Measurements from ENCODE around the gene CYP46A1.
"Not testable (repeated sequence)": the region's sequence is repeated elsewhere in the genome, so short reads cannot be mapped to it uniquely, and the experiment has no call there.

CYP46A1 gene

DNA sequence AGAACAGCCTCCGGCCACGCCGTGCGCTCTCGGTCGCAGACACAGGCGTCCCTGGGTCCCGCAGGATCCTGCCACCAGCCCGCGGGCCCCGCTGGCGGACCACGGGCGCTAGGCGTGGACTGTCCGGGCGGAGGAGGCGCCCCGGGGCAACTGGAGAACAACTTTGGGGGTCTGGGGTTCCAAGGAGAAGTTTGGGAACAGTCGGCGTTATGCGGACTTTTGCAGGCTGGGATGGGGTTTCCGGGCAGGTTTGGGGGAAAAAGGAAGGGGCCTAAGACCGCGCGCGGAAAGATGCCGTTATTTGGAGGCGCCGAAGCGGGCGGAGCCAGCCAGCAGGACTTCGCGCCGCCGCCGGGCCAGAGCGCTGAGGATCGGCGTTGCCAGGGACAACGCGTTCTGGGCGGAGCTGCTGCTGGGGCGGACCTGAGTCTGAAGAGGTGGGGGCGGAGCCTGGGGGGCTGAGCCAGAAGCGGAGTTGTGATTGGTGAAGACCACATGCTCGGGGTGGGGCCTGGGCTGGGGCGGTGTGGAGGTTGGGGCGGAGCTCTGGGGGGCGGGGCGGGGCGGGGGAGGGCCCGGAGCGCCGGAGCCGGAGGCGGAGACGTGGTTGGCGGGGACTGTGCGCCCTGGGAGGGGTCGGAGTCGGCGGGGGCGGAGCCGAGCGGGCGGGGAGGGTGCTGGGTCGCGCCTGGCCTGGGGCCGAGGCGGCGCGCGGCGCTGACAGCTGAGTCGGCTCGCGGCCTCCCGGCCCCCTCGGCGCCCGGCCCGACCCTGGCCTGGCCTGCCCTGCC is at the start of gene CYP46A1:
Gene CYP46A1, plus strand, starts transcription at position 680 of the 791 bp plus-strand sequence. CDS start 120 bp downstream, outside the sequence.
- peak; percentile 99 for DNase-seq

DNA sequence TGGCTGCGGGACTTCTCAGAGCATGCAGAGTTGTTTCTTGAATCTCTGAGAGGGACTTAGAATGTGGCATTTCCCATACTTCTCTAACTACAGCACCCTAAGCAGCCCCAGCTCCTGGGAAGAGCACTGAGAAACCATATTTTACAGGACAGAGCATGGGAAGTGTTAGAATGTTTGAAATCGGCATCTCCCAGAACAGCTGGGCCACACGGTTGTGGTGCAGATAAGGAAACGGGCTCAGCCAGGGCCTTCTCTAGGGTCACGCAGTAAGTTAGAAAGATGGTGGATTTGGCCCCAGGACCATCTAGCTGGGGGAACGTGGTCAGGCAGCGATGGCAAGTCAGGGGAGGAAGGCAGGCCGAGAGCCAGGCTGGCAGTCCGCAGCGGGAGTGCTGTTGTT is 49.7 kb upstream of the CYP46A1 start:
- DNase-seq = no peak

DNA sequence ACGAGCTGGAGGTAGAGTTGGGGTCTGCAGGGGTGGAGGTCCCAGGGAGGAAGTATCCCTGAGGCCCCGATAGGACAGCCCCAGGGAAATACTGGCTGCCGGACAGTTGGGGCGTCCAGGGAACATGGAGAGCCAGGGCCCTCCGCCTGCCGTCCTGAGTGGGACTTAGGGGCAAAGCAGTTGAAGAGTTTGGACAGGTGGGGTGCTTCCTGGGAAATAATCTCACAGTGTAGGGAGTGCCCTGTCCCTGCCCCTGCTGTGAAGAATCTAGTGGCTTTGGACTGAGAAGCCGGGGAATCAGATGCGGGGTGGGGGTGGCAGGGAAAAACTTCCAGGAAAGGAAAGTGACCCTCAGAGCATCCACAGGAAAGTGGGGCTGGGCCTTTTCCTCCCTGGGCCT is 49.0 kb upstream of the CYP46A1 start:
- no peak for DNase-seq

DNA sequence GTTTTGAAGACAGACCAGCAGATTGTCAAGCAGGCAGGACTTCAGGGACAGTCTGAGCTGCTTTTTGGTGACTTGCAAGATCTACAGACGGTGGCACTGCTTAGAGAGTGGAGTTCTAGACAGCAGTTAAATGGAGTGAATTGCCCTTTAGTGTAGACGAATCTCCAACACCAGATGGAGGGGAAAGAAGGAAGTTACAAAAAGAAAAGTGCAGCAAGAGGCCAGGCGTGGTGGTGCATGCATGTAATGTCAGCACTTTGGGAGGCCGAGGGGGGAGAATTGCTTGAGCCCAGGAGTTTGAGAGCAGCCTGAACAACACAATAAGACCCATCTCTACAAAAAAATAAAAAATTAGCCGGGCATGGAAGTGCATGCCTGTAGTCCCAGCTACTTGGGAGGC is 47.6 kb upstream of the CYP46A1 start:
- DNase-seq = no peak

DNA sequence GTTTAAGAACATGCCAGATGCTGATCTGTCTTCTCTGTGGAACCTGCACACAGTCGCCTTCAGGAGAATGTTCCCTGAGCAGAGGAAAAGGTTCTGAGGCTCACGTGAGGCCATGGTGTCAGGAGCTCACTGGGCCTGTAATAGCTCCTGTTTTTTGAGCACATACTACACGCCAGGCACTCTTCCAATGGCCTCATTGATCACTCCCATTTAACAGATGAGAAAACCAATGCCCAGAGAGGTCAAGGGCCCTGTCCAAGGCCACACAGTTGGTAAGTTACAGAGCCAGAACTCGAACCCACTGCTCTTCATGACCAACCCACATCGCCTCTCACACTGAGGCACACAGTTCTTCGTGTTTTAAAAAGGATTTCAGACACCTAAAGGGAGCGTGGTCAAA is 46.5 kb upstream of the CYP46A1 start:
- DNase-seq = no peak

DNA sequence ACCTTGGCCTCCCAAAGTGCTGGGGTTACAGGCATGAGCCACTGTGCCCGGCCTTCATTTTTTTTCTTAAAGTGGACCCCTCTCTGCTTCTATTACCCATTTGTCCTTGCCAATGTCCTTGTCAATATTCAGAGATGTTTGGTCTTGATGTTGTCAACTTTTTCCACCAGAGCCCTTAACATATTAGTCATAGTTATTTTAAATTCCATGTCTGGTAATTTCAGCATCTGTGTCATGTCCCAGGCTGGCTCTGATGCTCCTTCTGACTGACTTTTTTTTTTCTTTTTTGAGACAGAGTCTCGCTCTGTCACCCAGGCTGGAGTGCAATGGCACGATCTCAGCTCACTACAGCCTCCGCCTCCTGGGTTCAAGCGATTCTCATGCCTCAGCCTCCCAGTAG is 41.3 kb upstream of the CYP46A1 start:
- not testable (repeated sequence) for DNase-seq

DNA sequence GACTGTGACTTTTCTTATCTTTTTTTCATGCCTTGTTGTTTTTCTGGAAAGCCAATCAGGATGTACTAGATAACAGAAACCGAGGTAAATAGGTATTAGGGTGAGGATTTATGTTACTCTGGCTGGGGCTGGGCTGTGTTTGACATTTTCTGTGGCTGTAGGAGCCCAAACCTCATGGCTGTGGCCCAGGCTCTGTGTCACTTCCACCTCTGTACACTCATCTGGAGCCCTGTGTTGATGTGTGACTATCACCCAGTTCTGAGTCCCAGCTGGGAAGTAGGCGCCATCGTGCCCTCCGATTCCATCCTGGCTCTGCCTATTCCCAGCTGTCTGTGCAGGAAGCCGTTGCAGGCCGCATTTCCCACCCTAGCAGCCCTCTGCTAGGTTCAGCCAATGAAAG is 40.8 kb upstream of the CYP46A1 start:
- no peak for DNase-seq

DNA sequence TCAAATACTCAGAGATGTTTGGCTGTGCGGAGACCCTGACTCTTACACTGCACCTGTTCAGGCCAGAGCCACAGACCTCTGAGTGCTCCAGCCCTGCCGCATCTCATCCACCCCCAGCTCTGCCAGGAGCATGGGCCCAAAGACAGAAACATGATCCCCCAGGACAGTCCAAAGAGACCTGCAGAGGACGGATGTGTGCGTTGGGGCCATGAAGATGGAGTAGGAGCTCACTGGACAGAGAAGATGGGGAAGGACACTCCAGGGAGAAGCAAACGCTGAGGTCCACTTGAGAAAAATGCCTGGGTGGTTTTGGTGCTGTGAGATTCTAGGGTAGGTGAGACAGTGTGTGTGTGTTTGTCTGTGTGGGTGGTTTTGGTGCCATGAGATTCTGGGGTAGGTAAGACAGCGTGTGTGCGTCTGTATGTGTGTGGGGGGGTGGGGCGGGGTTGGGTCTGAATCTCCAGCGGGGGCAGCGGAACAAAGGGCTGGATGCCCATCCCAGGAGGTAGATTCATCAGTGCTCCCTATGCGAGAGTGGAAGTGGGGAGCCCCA is 40.0 kb upstream of the CYP46A1 start:
- no peak for DNase-seq

DNA sequence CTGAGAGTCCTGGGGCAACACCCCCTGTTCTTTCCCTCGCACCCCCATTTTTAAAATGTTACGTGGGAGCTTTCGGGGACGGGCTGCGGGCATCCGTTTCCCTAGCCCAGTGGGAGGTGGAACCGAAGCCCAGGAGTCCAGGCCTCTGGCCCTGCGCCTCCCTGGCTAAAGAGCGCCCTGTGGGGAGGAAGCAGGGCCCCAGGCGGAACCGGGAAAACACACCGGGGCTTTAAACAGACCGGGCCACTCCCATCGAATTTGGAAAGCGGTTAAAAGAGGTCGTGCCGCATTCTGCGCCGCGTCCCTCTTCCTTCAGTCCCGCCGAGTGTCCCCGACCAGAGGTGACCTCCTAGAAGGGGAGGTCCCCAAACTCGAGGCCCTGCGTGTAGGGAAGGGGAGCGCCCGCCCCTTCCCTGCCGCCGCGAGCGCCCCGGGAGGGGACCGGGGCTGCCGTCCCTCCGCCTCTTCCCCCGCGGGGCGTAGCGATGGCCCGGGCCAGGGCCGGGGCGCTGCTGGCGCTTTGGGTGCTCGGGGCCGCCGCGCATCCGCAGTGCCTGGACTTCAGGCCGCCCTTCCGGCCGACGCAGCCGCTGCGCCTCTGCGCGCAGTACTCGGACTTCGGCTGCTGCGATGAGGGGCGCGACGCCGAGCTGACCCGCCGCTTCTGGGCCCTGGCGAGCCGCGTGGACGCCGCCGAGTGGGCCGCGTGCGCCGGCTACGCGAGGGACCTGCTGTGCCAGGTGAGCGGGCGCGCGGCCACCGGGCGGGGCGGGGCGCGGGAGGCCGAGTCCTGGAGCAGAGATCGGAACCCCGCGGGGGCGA is 39.2 kb upstream of the CYP46A1 start, which contains the start of gene HHIPL1:
Gene HHIPL1, plus strand, starts transcription at position 407 of the 822 bp plus-strand sequence. Its CDS starts 79 bp downstream, at position 486.
- no peak for DNase-seq

DNA sequence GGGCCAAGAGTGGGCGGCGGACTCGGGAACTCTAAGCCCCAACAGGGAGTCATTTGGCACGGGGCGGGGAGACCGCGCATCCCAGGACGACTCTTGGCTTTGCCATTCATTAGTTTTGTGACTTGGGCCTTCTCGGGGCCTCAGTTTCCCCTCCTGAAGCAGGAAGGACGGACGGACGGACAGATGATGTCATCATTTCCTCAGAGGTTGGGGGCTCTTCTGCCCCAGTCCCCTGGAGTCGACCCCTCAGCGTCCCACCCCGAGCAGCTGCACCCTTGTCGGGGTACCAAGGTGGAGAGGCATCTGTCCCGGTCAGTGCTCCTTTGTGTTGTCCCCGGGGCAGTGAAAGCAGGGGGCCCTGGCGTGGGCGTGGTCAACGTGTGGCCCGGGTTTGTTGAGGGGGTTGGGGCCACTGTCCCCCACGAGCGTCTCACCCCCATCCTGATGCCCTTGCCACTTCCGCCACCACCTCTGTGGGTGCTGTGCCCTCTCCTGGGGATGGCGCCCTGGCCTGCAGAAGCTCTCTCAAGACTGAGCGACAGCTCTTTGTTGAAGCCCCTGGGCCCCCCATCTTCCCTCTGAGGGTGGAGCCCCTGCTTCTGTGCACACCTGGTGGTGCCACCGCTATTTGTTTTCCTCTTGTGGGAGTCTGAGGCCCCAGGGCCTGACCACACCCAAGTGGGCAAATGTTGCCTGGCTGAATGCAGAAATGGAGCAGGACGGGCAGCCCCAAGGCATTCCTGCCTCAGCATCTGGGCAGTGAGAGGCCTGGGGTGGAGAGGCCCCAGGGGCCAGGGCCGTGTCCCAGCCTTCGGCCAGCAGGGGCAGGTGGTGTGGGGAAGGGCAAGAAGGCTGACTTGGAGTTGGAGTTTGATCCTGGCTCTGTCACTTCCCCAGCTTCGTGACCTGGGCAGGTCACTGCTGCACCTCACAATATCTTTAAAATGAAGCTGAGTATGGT is 38.3 kb upstream of the CYP46A1 start:
- DNase-seq = no peak

DNA sequence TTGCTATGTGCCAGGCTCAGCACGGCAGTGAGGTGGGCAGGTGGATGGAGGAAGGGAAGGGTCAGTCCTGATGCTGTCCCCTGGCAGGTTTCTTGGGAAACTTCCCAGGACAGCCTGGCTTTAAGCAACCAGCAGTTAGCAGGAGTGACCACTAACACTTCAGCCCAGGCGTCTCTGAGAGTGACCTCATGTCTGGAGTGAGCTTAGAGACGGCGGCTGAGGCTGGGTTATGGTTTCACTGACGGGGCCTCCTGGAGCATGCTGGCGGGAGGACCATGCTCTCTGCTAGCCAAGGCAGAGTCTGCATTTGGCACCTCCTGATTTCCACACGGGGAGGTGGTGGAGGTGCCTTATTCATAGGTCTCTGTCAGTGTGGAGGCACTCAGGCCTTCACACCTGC is 36.7 kb upstream of the CYP46A1 start:
- no peak for DNase-seq

DNA sequence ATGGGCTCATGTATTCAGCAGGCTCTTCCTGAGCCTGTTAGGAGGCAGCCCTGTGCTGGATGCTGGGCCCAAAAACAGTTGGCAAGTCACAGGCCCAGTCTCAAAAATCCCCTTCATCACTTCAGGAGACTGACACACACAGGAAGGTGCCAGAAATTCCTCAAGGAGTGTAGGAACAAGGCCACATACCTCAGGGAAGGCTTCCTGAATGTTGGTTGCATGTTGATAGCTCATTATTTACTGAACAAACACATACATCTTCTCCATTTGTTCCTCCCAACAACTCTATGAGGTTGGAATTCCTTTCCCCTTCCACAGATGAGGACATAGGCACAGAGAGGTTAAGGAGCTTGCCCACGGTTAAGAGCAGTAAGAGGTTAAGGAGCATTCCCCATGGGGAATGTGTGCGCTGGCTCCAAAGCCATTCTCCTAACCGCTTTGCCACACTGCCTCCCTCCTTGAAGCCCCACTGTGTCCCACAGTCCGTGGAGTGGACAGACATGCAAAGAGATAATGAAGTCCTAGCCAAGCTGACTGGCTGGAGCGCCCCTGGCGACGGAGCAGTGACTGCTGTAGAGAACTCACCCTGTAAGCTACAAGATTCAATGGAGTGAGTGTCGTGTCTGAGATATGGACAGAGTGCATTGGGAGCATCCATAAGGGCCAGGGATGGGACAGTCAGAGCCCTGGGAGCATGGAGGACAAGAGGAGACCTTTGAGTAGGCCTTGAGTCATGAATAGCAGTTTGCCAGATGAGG is 35.9 kb upstream of the CYP46A1 start:
- no peak for DNase-seq

DNA sequence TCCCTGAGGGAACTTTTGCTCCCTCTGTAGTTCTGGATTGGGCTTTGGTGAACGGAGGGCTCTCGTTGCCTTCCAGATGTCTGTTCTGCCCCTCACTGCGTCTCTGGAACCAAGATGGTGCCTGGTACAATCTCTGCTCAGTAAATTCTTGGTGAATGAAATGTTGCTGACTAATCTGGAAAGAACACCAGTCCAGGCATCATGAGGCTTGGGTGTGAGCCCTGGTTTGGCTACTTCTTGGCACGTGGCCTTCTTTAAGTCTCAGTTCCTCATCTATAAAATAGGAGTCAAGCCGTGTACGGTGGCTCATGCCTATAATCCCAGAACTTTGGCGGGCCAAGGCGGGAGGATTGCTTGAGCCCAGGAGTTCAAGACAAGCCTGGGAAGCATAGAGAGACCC is 34.9 kb upstream of the CYP46A1 start:
- DNase-seq = no peak

DNA sequence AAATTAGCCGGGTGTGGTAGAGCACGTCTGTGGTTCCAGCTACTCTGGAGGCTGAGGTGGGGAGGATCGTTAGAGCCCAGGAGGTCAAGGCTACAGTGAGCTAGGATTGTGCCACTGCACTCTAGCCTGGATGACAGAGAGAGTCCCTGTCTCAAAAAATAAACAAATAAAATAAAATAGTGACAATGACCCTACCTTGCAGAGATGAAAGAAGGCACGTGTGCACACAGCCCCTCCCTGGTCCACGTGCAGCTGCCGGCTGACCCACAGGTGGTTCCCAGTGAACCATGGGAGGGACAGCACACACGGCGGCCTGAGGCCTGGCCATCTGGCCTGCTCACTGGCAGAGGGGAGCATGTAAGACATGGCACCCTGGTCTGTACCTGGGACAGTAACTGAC is 34.5 kb upstream of the CYP46A1 start:
- DNase-seq = no peak

DNA sequence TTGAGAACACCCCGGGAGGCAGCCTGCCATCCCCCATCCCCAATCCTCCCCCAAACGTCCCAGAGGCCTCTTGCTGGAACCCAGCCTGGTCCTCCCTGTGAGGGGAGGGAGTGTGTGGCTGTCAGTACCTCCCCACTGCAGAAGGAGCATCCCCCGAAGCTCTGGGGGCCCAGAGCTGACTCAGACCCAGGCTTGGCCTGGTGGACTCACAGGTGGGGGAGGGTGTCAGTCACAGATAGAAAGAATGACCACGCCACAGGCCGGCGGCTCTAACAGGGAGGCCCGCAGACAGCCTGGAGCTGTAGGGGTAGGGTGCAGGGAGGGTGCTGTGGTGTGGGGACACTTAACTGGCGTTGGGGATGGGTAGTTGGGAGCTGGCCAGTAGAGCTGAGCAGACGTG is 33.9 kb upstream of the CYP46A1 start:
- DNase-seq = no peak

DNA sequence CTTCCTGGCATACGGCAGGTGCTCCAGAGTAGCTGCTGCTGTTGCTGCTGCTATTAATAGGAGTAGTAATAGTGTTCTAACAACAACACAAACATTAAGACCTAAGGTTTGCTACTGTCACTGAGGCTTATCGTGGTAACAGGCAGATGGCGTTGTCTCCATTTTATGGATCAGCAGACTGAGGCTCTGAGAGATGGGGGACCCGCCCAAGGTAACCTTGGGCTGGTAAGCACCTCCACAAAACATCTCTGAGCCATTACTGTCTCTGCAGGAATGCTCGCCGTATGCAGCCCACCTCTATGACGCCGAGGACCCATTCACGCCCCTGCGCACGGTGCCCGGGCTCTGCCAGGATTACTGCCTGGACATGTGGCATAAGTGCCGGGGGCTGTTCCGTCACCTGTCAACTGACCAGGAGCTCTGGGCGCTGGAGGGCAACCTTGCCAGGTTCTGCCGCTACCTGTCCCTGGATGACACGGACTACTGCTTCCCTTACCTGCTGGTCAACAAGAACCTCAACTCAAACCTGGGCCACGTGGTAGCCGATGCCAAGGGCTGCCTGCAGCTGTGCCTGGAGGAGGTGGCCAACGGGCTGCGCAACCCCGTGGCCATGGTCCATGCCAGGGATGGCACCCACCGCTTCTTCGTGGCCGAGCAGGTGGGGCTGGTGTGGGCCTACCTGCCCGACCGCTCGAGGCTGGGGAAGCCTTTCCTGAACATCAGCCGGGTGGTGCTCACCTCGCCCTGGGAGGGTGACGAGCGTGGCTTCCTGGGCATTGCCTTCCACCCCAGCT is 31.9 kb upstream of the CYP46A1 start:
- no peak for DNase-seq

DNA sequence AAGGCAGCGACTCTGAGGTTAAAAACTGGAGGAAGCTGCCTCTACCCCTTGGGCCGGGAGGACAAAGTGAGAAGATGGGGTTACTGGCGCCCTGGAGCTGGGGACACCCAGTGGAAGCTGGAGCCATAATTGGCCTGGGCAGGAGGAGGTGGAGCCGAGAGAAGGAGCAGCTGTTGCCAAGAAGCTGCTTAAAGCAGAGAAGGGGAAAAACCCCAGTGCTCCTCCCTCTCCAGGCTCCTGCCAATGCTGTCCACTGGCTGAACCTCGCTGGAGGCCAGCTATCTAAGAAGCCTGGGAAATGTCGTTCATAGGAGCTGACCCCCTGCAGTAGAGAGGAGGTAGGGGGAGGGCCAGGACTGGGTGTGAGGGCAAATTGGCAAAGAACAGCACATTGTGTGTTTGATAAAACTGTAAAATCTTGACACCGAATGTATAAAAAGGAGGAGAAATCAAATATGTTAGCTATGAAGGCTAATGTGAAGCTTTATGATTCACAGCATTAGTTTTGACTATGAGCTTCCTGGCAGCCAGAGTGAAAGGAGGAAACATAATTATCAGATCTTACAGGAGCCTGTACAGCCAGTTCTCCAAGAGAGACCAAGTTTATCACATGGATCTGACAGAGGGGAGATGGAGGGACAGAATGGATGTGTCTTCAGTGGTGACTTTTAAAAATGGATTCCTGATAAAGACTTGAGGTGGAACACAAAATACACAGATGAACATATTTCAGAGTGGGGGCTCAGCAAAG is 29.7 kb upstream of the CYP46A1 start:
- DNase-seq = no peak

DNA sequence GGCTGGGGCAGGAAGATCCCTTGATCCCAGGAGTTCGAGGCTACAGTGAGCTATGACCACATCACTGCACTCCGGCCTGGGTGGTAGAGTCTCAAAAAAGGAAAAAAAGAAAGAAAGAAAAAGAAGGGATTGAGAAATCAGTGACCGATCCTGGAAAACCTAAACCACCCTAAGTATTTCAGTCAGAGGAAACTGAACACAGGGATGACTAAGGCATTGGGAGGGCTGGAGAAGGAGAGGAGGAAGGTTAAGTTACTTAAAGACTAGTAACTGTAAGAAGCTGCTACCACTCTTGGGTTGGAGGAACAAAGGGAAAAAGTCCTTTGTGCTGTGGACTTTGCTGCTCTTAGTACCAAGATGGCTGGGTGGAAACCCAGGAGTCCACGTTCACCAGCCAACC is 28.6 kb upstream of the CYP46A1 start:
- DNase-seq = no peak

DNA sequence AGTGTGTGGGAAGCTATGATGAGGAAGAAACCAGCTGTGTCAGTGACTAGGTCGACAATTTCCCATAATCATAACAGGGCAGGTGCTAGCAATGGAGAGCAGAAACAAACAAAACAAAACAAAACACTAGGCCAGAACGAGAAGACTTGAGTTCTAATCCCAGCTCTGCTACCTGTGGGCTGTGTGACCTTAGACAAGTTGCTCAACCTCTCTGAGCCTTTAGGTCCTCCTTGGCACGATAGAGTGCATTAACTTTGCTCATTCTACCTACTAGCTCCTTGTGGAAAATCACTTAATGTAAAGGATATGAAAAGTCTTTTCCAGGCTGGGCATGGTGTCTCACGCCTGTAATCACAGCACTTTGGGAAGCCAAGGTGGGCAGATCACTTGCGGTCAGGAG is 27.9 kb upstream of the CYP46A1 start:
- DNase-seq = no peak

DNA sequence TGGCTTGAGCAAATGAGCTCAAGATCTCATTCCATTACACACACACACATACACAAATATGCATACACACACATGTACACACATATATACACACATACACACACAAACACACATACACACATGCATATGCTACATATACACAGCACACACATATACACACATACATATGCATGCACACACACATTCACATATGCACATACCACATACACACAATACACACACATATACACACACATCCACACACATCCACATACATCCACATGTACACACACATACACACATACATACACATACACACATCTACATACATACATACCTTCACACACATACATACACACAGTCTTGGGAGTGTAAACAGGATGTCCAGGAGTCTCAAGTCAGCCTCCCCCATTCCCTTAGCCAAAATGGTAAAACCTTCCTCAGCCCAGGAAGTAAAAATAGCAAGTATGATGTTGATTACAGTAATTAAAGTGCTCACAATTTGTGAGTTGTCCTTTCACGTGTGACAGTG is 26.4 kb upstream of the CYP46A1 start:
- no peak for DNase-seq

Measured in CD4-positive, alpha-beta T cell treated with Interleukin-15 for 1 hour (primary cell).